ENCODE data around the gene BCL2L1.

Gene BCL2L1

DNA sequence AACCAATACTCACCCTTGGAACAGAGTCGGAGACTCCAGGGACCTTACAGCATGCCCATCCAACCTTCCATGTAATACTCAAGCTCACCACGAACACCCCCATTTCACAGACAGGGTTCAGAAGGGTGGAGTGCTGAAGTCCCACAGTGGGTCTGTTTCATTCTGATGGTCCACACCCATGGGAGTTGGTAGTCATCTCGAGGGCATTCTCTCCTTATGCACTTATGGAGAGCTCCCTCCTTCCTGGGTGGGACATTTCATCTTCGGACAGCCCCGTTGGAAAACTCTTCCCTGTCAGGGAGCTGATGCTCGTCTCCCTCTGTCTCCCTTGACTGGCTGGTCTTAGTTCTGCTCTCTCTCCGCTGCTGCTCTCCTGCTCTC is 46.1 kb downstream of the BCL2L1 start:
- no peak overlapping the region for H3K4me3 ChIP-seq (ENCODE audit: low read length)
- DNase-seq (ENCODE audit: low read depth): no peak
- TF ChIP-seq, protein P1, sequence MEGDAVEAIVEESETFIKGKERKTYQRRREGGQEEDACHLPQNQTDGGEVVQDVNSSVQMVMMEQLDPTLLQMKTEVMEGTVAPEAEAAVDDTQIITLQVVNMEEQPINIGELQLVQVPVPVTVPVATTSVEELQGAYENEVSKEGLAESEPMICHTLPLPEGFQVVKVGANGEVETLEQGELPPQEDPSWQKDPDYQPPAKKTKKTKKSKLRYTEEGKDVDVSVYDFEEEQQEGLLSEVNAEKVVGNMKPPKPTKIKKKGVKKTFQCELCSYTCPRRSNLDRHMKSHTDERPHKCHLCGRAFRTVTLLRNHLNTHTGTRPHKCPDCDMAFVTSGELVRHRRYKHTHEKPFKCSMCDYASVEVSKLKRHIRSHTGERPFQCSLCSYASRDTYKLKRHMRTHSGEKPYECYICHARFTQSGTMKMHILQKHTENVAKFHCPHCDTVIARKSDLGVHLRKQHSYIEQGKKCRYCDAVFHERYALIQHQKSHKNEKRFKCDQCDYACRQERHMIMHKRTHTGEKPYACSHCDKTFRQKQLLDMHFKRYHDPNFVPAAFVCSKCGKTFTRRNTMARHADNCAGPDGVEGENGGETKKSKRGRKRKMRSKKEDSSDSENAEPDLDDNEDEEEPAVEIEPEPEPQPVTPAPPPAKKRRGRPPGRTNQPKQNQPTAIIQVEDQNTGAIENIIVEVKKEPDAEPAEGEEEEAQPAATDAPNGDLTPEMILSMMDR (conservative IDR thresholded peaks at IDR 0.05; ENCODE audit: low read depth, low read length): no peak

DNA sequence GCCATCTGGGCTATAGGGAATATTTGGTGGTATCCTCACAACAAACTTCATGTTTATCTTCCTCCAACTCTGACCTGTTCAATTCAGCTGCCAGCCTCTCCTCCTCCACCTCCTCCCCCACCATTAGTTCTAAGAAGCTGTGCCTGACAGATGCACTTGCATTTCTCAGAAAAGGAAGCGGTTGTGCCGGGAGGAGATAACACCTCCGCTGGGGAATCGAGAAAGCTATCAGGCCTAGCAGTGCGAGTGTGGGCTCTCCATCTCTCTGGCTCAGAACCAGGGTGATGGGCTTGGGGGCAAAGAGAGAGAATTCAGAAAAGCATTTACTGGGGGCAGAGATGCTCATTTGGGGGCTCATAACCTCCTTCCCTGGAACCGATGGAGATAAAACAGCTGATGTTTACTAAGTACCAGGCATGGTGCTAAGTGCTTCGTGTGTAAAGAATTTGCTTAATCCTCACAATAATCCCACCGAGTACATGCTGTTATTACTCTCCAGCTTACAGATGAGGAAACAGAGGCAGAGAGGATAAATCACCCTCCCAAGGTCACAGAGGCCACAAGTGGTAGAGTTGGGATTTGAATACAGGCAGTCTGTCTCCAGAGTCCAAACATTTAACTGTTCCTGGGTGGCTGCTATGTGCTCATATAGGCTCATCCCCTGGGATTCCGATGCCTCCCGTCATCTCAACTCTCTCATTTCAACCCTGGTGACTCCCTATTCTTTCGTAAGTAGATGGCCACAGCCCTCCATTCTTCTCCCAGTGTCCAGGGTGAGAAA is 46.6 kb downstream of the BCL2L1 start:
- peak; percentile 38 for DNase-seq (ENCODE audit: low read depth)
- no peak overlapping the region for H3K4me3 ChIP-seq (ENCODE audit: low read length)
- TF ChIP-seq, protein P1 (conservative IDR thresholded peaks at IDR 0.05; ENCODE audit: low read depth, low read length): no peak

DNA sequence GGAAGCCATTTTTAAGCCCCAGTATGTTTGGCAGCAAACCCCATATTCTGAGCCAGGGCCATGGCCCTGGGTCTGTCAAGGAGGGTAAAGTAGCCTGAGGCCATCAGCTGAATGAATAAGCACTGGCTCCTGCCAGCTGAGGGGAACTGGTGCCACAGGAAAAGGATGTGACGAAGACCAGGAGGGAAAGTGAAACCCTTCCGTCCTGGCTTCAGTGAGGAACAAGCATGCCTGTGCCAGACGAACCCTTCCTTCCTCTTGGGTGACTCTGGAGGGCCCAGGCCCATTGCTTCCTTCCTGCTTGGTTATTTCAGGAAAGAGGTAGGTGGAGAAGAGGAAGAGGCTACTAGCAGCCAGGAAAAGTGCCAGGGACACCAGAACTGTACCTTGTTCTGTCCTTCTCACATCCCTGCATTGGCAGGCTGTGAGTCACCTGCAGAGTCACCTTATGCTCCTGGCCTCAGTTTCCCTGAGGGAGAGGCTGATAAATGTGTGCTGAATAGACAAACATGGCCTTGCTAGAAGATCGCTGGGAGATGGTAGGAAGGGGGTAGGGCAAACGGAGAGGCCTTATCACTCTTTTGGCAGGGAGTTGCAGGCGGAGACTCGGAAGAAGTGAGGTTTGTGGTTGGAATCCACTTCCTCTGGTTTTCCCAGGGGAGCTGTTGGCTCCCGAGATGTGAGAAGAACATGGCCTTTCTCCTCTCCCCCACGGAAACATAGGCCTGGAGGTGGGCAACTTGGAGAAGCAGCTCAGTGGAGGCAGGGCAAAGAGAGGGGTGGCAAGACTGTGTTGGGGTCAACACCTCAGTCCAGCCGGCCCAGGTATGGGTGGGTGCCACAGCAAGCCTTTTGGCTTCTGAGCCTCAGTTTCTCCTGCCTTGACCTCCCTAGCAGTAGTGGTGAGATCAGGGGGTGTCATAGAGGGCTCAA is 47.5 kb downstream of the BCL2L1 start:
- no peak for DNase-seq (ENCODE audit: low read depth)
- H3K4me3 ChIP-seq (ENCODE audit: low read length): no peak overlapping the region
- TF ChIP-seq, protein P1 (conservative IDR thresholded peaks at IDR 0.05; ENCODE audit: low read depth, low read length): no peak

DNA sequence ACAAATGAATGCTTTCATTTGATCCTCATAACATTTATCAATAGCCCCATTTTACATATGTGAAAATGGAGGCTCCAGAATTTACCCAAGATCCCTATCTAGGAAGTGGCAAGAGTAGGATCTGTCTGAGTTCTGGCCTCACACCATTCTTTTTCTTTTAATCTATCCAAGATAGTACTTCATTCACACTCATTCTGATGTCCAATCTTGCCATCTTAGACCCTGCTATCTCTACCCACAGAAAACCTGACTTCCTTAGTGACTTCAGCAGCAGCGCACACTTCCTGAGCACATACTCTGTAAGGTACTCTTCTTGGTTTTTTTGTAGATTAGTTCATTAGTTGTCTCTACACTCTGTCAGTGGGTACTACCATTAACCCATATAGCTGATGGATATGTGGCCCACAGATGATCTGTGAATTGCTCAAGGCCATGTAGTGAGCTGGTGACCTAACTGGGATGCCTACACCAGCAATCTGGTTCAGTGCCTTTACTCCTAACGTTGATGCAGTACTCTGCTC is 48.7 kb downstream of the BCL2L1 start:
- TF ChIP-seq, protein P1 (conservative IDR thresholded peaks at IDR 0.05; ENCODE audit: low read depth, low read length): no peak
- no peak for DNase-seq (ENCODE audit: low read depth)
- no peak overlapping the region for H3K4me3 ChIP-seq (ENCODE audit: low read length)

DNA sequence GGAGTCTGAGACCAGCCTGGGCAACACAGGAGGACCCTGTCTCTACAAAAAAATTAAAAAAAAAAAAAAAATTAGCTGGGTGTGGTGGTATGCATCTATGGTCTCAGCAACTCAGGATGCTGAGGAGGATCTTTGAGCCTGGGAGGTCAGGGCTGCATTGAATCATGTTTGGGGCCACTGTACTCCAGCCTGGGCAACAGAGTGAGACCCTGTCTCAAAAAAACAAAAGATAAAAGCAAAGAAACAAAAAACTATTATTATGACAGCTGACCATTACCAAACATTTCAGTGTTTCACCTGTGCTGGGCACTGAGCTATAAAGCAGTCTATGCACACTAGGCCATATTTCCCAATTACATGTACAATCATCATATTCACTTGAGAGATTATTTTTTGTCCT is 49.2 kb downstream of the BCL2L1 start:
- no peak for DNase-seq (ENCODE audit: low read depth)
- H3K4me3 ChIP-seq (ENCODE audit: low read length): no peak overlapping the region
- TF ChIP-seq, protein P1 (conservative IDR thresholded peaks at IDR 0.05; ENCODE audit: low read depth, low read length): no peak

DNA sequence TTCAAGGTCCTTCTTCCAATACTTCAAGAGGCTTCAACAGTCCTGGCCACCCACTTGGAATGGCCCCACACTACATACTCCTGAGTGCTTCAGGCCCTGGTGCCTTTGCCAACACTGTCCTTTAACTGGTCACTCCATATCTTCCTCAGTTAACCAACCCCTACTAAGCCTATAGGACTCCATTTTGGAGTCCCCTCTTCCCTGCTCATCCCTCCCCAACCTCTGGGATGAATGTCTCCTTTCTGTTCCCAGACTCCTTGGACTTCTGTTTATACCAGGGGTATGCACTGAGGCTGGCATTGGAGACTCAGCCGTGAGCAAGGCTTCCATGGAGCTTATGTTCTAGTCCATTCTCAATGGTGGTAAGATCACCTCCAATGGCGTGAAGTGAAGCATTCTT is 51.3 kb downstream of the BCL2L1 start:
- TF ChIP-seq, protein P1 (conservative IDR thresholded peaks at IDR 0.05; ENCODE audit: low read depth, low read length): no peak
- no peak for DNase-seq (ENCODE audit: low read depth)
- no peak overlapping the region for H3K4me3 ChIP-seq (ENCODE audit: low read length)

Measured in retinal pigment epithelial cell (primary cell).